HG02759 (cell line): ENCODE results near the gene STK33.

Experiments
- ATAC-seq: cut with Tn5 transposase; IDR thresholded peaks from one replicate; pipeline ENCODE4 v1.9.1; 2021; ENCODE audit warnings: mild to moderate bottlenecking, moderate library complexity; ENCODE audit not compliant: unreplicated experiment

STK33 gene

GRCh38 chr11:8357891-8358566, 236.0 kb downstream of the STK33 start:
- no peak for ATAC-seq

GRCh38 chr11:8357505-8357888, 236.5 kb downstream of the STK33 start:
- ATAC-seq: no peak

- no peak for ATAC-seq
These were observed 237.1 kb downstream of the STK33 start for GRCh38 chr11:8356721-8357504.

- ATAC-seq: no peak
These were observed 237.8 kb downstream of the STK33 start for GRCh38 chr11:8356216-8356615.

GRCh38 chr11:8355416-8355742, 238.6 kb downstream of the STK33 start:
- no peak for ATAC-seq

GRCh38 chr11:8354622-8355415, 239.2 kb downstream of the STK33 start:
- ATAC-seq: no peak

GRCh38 chr11:8352876-8353505, 241.0 kb downstream of the STK33 start:
- no peak for ATAC-seq

- ATAC-seq: no peak
These were observed 241.7 kb downstream of the STK33 start for GRCh38 chr11:8352103-8352875.

- no peak for ATAC-seq
These were observed 242.8 kb downstream of the STK33 start for GRCh38 chr11:8351223-8351622.

GRCh38 chr11:8347978-8348377, 246.1 kb downstream of the STK33 start:
- ATAC-seq: no peak

- ATAC-seq: no peak
These were observed 247.8 kb downstream of the STK33 start for GRCh38 chr11:8346157-8346755.

GRCh38 chr11:8345179-8345578, 248.8 kb downstream of the STK33 start:
- no peak for ATAC-seq

GRCh38 chr11:8344346-8344745, 249.7 kb downstream of the STK33 start:
- ATAC-seq: no peak

GRCh38 chr11:8342821-8343681, 251.0 kb downstream of the STK33 start:
- ATAC-seq: peak; percentile 90

GRCh38 chr11:8341996-8342395, 252.0 kb downstream of the STK33 start:
- ATAC-seq: no peak
